SU-DHL-6 (cell line): Measurements from ENCODE around the gene TMOD1.

Experiments
- EZH2phosphoT487 ChIP-seq: fragments of 200-600 bp; sonication (generic), shearing (Covaris generic); conservative IDR thresholded peaks from 2 replicates; pipeline ENCODE4 v1.6.1; 2018; ENCODE audit warnings: mild to moderate bottlenecking, antibody characterized with exemption, low read length, moderate library complexity, mixed read lengths
- TF ChIP-seq, protein P1 (sequence below): fragments of 200-600 bp; sonication (generic); IDR thresholded peaks from one replicate; pipeline ENCODE4 v1.5.1; 2017; ENCODE audit warnings: antibody characterized with exemption, mild to moderate bottlenecking, low read length, moderate library complexity; ENCODE audit not compliant: insufficient read depth, poor library complexity, severe bottlenecking

DNA sequence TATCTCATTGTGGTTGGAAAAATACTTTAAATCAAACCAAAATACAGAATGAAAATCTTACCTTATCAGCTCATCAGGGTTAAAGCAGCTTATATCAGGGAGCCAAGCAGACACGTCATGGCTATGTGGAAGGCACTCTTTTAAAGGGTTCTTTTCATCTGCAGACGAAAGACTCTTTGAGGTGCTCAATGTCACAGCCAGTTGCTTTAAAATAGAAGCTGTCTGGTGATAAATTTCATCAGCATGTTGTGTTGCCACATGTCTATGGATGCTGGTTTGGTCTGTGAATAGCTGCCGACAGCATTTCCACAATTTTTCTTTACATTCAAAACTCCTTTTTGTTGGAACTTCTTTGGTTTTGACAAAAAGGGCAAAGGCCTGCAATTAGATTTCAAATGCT lies 124.2 kb downstream of the TMOD1 start:
- TF ChIP-seq, protein P1, sequence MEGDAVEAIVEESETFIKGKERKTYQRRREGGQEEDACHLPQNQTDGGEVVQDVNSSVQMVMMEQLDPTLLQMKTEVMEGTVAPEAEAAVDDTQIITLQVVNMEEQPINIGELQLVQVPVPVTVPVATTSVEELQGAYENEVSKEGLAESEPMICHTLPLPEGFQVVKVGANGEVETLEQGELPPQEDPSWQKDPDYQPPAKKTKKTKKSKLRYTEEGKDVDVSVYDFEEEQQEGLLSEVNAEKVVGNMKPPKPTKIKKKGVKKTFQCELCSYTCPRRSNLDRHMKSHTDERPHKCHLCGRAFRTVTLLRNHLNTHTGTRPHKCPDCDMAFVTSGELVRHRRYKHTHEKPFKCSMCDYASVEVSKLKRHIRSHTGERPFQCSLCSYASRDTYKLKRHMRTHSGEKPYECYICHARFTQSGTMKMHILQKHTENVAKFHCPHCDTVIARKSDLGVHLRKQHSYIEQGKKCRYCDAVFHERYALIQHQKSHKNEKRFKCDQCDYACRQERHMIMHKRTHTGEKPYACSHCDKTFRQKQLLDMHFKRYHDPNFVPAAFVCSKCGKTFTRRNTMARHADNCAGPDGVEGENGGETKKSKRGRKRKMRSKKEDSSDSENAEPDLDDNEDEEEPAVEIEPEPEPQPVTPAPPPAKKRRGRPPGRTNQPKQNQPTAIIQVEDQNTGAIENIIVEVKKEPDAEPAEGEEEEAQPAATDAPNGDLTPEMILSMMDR = no peak
- TF ChIP-seq EZH2phosphoT487 = no peak
